Transverse colon (tissue), 4 donors: Measurements from ENCODE around the gene ADD3. TPM values are rescaled to one million over a fixed set of nuclear protein-coding genes. Genes with fewer than 3 reads are reported as not detected.

Experiments used
- DNase-seq: peaks from one replicate; pipeline ENCODE4 v3.0.0-alpha.2; 2019
- H3K27ac ChIP-seq, 4 donors: fragments of 200-600 bp; sonication (generic); 2 replicates each; pipeline ENCODE4 v1.5.1; 2016 to 2018; ENCODE audit warnings: inconsistent platforms in 4 of 4
- H3K27me3 ChIP-seq: fragments of 200-600 bp; sonication (generic); 2 replicates; pipeline ENCODE4 v1.5.1; 2017; ENCODE audit warnings: inconsistent platforms
- H3K36me3 ChIP-seq, 4 donors: fragments of 200-600 bp; sonication (generic); 2 replicates each; pipeline ENCODE4 v1.5.1; 2017 to 2019; ENCODE audit warnings: inconsistent platforms in 4 of 4
- H3K4me1 ChIP-seq, 4 donors: fragments of 200-600 bp; sonication (generic); 2 replicates each; pipeline ENCODE4 v1.5.1; 2017 to 2020; ENCODE audit warnings: inconsistent platforms in 4 of 4
- H3K4me3 ChIP-seq, 4 donors: fragments of 200-600 bp; sonication (generic); 1 replicate in 1 of 4; 2 replicates in 3 of 4; pipeline versions ENCODE4 v1.5.1 to v1.6.1; 2017 to 2019; ENCODE audit warnings: inconsistent platforms in 4 of 4
- H3K9me3 ChIP-seq, 2 donors: fragments of 200-600 bp; sonication (generic); 2 replicates each; pipeline ENCODE4 v1.5.1; 2017 to 2019; ENCODE audit warnings: inconsistent platforms in 2 of 2
- EP300 ChIP-seq: sonication (generic); formaldehyde crosslinking; IDR thresholded peaks from one replicate; pipeline ENCODE4 v1.6.1; 2017; ENCODE audit warnings: antibody characterized with exemption, low read depth
- POLR2A ChIP-seq: fragments of 450-650 bp; IDR thresholded peaks from one replicate; pipeline ENCODE4 v1.6.1; 2016; ENCODE audit warnings: antibody characterized with exemption, mild to moderate bottlenecking, moderate library complexity
- POLR2AphosphoS5 ChIP-seq, 3 donors: sonication (generic); formaldehyde crosslinking; IDR thresholded peaks; one replicate each; pipeline ENCODE4 v1.6.1; 2016; ENCODE audit warnings: antibody characterized with exemption in 3 of 3
- WGBS, 2 donors: methylation state at CpG; one replicate each; pipeline ENCODE4 v1.1.5; 2018; ENCODE audit warnings: low coverage in 1 of 2; 5-methylcytosine and 5-hydroxymethylcytosine counted together
- in situ Hi-C, 4 donors: fragments of 200-750 bp; cut with MboI; loops; one replicate each; pipeline versions ENCODE4 v1.15.0 to v1.15.1; 2017; ENCODE audit warnings: low sequenced_read_pairs in 3 of 4, low pct_ligation_motif_present in 1 of 4, low pct_unique_long_range_greater_than_20kb in 1 of 4
- intact Hi-C: fragments of 100-400 bp; cut with DNase I; formaldehyde crosslinking; loops from one replicate; pipeline ENCODE4 v1.15.1; 2023; ENCODE audit warnings: low total_unique reads
- total RNA-seq, 4 donors: library from RNA; depleted of rRNA; stranded (reverse); fragments of >200 nt; gene quantifications; one replicate each; pipeline ENCODE4 v1.1.0, GENCODE V29; 2016
- TF ChIP-seq, protein P1 (sequence below), 5 experiments: fragments of 200-600 bp in 3 of 5; fragments of 450-650 bp in 2 of 5; sonication (generic) in 3 of 5; IDR thresholded peaks; 1 replicate in 2 of 5; 2 replicates in 3 of 5; pipeline ENCODE4 v1.5.1; 2016 to 2017; ENCODE audit warnings: antibody characterized with exemption in 5 of 5, inconsistent platforms in 3 of 5, mild to moderate bottlenecking in 2 of 5, moderate library complexity in 1 of 5

ADD3 gene
- total RNA-seq, 4 donors from 2014 or later = 175 to 342 (median 258) TPM

DNA sequence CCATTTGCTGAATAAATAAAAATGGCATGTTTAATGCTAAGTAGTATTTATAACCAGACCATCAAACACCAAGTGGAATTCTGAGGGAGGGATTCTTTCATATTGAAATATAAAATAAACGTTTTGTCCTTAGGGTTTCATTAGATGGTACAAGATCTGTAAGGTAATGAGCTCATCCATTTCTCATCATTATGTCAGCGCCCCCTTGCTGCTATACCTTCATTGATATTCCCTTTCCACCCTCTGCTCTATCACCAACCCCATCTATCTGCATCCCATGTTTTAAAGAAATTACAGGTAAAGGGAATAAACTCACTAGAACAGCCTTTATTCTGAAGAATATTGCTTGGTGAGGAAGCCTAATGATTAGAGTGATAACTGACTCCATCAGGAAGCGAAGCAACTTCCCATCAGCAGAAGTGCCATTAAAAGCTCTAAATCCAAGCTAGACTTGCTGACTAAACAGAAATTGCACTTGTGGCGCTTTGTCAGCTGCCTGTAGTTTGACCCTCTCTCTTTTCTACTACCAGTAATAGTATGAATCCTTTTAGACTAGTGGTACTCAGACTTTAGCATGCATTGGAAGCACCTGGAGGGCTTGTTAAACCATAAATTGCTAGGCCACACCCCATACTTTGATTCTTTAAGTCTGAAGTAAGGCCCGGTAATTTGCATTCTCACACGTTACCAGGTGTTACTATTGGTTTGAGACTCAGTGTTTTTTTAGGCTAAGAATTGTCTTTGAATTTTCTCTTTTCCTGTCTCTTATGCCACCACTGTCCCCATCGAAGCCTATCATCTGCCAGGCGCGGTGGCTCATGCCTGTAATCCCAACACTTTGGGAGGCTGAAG lies 27.5 kb downstream of the ADD3 start:
- DNase-seq = no peak
- TF ChIP-seq, protein P1, sequence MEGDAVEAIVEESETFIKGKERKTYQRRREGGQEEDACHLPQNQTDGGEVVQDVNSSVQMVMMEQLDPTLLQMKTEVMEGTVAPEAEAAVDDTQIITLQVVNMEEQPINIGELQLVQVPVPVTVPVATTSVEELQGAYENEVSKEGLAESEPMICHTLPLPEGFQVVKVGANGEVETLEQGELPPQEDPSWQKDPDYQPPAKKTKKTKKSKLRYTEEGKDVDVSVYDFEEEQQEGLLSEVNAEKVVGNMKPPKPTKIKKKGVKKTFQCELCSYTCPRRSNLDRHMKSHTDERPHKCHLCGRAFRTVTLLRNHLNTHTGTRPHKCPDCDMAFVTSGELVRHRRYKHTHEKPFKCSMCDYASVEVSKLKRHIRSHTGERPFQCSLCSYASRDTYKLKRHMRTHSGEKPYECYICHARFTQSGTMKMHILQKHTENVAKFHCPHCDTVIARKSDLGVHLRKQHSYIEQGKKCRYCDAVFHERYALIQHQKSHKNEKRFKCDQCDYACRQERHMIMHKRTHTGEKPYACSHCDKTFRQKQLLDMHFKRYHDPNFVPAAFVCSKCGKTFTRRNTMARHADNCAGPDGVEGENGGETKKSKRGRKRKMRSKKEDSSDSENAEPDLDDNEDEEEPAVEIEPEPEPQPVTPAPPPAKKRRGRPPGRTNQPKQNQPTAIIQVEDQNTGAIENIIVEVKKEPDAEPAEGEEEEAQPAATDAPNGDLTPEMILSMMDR (IDR thresholded peaks at IDR 0.05) = no peak
- TF ChIP-seq POLR2A (no peak), EP300 (no peak), POLR2AphosphoS5 (IDR thresholded peaks at IDR 0.05) (no peak)
- intact Hi-C loops = no loop called here
- Histone ChIP-seq H3K4me3 (no peak overlapping the region), H3K27me3 (no peaks in the 10 kb centered on the region), H3K27ac (no peak overlapping the region), H3K36me3 (no peaks in the 10 kb centered on the region), H3K4me1 (peaks cover 9 to 56% (median 31%) of the 10 kb centered on the region in 4 donors), H3K9me3 (no peaks in the 10 kb centered on the region)
- 80 to 83% methylated on average over 7 to 9 of the region's 9 CpGs for WGBS, 2 donors
- in situ Hi-C loops = no loop called here

- DNase-seq = no peak
- intact Hi-C loops = no loop called here
- Histone ChIP-seq H3K27ac (peak overlapping the region in 2 of 4 donors; percentile 26 to 46), H3K36me3 (no peaks in the 10 kb centered on the region), H3K27me3 (no peaks in the 10 kb centered on the region), H3K4me1 (peaks cover 9 to 56% (median 31%) of the 10 kb centered on the region in 4 donors), H3K9me3 (no peaks in the 10 kb centered on the region), H3K4me3 (no peak overlapping the region)
- TF ChIP-seq POLR2A = no peak
- WGBS, 2 donors = 68 to 74% methylated on average over 3 of the region's 3 CpGs
- in situ Hi-C loops = no loop called here
Measured at GRCh38 chr10:110036640-110037039, 28.9 kb downstream of the ADD3 start.

- H3K4me1 ChIP-seq = peaks cover 0 to 35% (median 23%) of the 10 kb centered on the region in 4 donors
- in situ Hi-C loops = no loop called here
- H3K27ac ChIP-seq = no peak overlapping the region
Measured at GRCh38 chr10:110039254-110039653, 31.5 kb downstream of the ADD3 start.

DNA sequence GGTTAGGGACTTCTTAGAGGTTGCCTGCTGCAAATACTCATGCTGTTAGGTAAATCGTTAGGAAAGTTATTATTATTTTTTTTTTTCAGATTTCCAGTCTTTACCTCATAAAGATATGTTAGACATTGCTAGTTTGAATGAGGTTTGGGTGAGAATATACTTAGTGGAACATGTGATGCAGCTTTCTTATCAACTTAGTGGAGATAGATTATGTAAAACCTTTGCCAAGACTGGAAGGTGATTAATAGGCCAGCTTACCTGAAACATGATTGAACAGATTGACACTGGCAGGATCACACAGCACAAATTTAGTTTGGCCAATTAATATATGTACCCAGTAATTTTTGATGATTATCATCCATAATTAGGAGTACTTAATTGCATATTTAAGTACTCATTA lies 32.3 kb downstream of the ADD3 start:
- Histone ChIP-seq H3K27ac (no peak overlapping the region), H3K4me1 (peaks cover 0 to 29% (median 23%) of the 10 kb centered on the region in 4 donors), H3K4me3 (no peak overlapping the region), H3K9me3 (no peaks in the 10 kb centered on the region), H3K27me3 (no peaks in the 10 kb centered on the region), H3K36me3 (no peaks in the 10 kb centered on the region)
- TF ChIP-seq, protein P1 (IDR thresholded peaks at IDR 0.05) = no peak
- no peak for TF ChIP-seq POLR2AphosphoS5 (IDR thresholded peaks at IDR 0.05)
- no peak for TF ChIP-seq EP300
- no peak for TF ChIP-seq POLR2A
- 78 to 85% methylated on average over 1 of the region's 1 CpG for WGBS, 2 donors
- intact Hi-C loops (no loop called here), in situ Hi-C loops (no loop called here)
- no peak for DNase-seq

More at GRCh38 chr10:110039254-110039653, 31.5 kb downstream of the ADD3 start:
- H3K36me3 ChIP-seq = no peaks in the 10 kb centered on the region
- no peaks in the 10 kb centered on the region for H3K9me3 ChIP-seq
- H3K27me3 ChIP-seq = no peaks in the 10 kb centered on the region
- intact Hi-C loops = no loop called here
- TF ChIP-seq POLR2A = no peak
- TF ChIP-seq, protein P1 (IDR thresholded peaks at IDR 0.05) = no peak
- no peak for TF ChIP-seq EP300
- no peak for TF ChIP-seq POLR2AphosphoS5 (IDR thresholded peaks at IDR 0.05)
- DNase-seq = no peak
- H3K4me3 ChIP-seq = no peak overlapping the region
